HG03457 (cell line): ENCODE data around the gene FOXQ1.

Experiments used
- ATAC-seq: cut with Tn5 transposase; IDR thresholded peaks from one replicate; pipeline ENCODE4 v1.9.1; 2021; ENCODE audit warnings: moderate number of reproducible peaks; ENCODE audit not compliant: unreplicated experiment

FOXQ1 gene

GRCh38 chr6:1311400-1312202 lies at the start of gene FOXQ1:
Gene FOXQ1, plus strand, starts transcription at chr6:1312098. Its CDS starts 607 bp downstream, at chr6:1312705.
- ATAC-seq: no peak

- ATAC-seq: no peak
Observed at GRCh38 chr6:1262704-1263038, 49.2 kb upstream of the FOXQ1 start.

- no peak for ATAC-seq
Observed at GRCh38 chr6:1263039-1263849, 48.7 kb upstream of the FOXQ1 start.

GRCh38 chr6:1263850-1264377 lies 48.0 kb upstream of the FOXQ1 start:
- no peak for ATAC-seq

- ATAC-seq: no peak
Observed at GRCh38 chr6:1264619-1265445, 47.1 kb upstream of the FOXQ1 start.

GRCh38 chr6:1266686-1267056 lies 45.2 kb upstream of the FOXQ1 start:
- ATAC-seq: no peak

- ATAC-seq: no peak
Observed at GRCh38 chr6:1267057-1267732, 44.7 kb upstream of the FOXQ1 start.

GRCh38 chr6:1267790-1268762 lies 43.8 kb upstream of the FOXQ1 start:
- ATAC-seq: no peak

- ATAC-seq: no peak
Observed at GRCh38 chr6:1271071-1271763, 40.7 kb upstream of the FOXQ1 start.

GRCh38 chr6:1278061-1278720 lies 33.7 kb upstream of the FOXQ1 start:
- no peak for ATAC-seq

GRCh38 chr6:1279065-1279464 lies 32.8 kb upstream of the FOXQ1 start:
- ATAC-seq: no peak

- no peak for ATAC-seq
Observed at GRCh38 chr6:1280666-1281300, 31.1 kb upstream of the FOXQ1 start.

- ATAC-seq: no peak
Observed at GRCh38 chr6:1281746-1282145, 30.2 kb upstream of the FOXQ1 start.

GRCh38 chr6:1283501-1283900 lies 28.4 kb upstream of the FOXQ1 start:
- ATAC-seq: no peak

- no peak for ATAC-seq
Observed at GRCh38 chr6:1285556-1285955, 26.3 kb upstream of the FOXQ1 start.

- ATAC-seq: no peak
Observed at GRCh38 chr6:1285956-1286355, 25.9 kb upstream of the FOXQ1 start.

GRCh38 chr6:1287103-1287591 lies 24.8 kb upstream of the FOXQ1 start:
- no peak for ATAC-seq

GRCh38 chr6:1290086-1290485 lies 21.8 kb upstream of the FOXQ1 start:
- ATAC-seq: no peak
